GM21526 (cell line): Measurements from ENCODE around the gene ANXA6.

ENCODE experiments used
- ATAC-seq: cut with Tn5 transposase; IDR thresholded peaks from one replicate; pipeline ENCODE4 v1.9.1; 2021; ENCODE audit warnings: moderate library complexity; ENCODE audit not compliant: unreplicated experiment, low FRiP score

The ANXA6 gene

GRCh38 chr5:151071021-151071420, 86.6 kb downstream of the ANXA6 start:
- no peak for ATAC-seq

DNA sequence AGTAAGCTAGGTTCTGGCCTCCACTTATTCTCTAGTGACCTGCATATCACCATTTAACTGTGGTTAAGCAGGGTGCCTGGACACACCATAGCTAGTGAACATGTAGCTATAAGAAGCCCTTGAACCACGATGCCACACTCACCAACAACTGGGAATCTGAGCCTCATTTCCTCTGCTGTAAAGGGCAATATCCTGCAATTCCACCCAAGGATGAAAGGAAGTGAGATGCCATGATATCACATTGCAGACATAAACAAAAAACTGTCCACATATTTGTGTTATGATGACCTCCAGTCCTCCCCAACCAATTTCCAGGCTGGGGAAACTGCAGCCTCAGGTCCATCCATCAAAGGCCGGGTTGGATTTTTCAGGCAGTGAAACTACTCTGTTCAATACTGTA, 87.1 kb downstream of the ANXA6 start:
- no peak for ATAC-seq

GRCh38 chr5:151068433-151069197, 89.0 kb downstream of the ANXA6 start:
- peak; percentile 42 for ATAC-seq

DNA sequence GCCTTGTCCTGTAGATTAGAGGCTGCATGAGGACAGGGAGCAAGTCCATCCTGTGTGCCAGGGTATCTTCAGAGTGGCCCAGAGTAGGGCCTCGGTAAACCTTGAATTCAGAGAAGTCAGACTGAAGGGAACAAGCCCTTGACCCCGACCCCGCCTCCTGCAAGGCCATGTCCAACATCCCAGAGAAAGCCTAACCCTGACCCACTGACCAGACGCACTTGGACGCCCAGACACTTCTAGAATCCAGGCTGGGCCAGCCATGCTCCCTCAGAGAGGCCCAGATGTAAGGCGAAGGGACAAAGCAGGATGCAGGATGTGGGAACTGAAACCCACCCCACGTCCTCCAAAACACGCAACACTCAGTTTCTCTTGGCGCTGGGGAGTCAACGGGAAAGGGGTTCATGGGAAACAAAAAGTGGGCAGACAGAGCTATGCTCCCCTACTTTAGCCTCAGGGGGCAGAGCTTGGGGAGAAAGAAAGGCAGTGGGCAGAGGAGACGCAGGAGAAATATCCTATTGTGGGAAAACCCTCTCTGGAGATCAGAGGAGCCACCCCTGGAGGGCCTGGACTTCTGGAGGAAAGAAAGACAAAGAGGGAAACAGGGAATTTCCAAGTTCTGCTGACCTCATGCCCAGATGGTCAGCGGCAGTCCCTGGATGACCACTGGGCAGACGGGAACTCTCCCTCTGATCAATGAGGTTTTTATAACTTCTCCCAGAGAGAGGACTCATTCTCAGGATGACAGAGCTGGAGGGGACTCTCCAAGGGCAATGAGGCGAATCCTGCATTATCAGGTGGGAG, 89.7 kb downstream of the ANXA6 start:
- no peak for ATAC-seq

- no peak for ATAC-seq
These were observed 90.7 kb downstream of the ANXA6 start for GRCh38 chr5:151066920-151067319.

- no peak for ATAC-seq
These were observed 92.0 kb downstream of the ANXA6 start for GRCh38 chr5:151065609-151066008.

DNA sequence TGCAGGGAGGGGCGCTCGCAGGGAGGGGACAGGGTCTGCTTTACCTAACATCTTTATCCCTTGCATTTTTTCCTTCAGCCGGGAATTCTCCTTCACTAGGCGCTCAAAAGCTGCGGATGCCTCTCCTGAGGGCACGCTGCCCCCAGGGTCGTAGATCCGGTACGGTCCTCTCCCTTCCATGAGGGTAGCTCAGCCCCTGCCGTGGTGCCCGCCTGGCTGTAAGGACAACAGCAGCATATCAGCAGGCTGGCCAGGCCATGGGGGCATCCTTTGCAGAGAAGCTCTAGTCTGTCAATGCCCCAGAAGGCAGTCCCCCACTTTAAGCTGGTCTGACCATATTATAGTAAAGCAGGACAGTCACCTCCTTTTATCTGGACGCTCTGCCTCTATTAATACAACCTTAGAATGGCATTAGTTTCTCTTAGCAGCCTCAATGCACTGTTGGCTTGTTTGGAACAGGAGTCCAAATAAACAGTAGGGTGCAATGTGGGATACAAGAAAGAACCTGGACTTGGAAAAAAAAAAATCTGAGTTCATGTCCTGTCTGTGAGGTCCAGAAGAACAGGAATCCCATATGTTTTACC, 92.6 kb downstream of the ANXA6 start:
- ATAC-seq: no peak

GRCh38 chr5:151063142-151063989, 94.2 kb downstream of the ANXA6 start:
- ATAC-seq: no peak

- ATAC-seq: no peak
These were observed 95.0 kb downstream of the ANXA6 start for GRCh38 chr5:151062405-151063141.

DNA sequence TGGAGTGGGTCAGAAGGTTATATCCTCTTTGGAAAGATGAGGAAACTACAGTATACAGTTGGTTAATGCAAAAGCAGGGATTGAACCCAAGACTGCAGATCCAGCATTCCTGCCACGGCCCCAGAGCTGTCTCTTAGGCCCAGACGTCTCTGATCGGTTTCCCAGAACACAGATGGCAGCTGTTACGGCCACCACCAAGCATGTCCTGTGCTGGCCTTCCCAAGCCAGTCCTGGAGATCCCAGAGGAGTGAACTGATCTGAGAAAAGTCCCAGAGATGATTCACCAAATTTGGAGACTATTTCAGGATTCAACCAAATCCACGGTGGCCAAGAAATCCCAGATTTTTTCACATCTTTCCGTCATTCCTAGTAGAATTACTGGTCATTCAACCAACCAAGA, 96.8 kb downstream of the ANXA6 start:
- no peak for ATAC-seq

- ATAC-seq: no peak
These were observed 98.6 kb downstream of the ANXA6 start for GRCh38 chr5:151058891-151059489.

- ATAC-seq: no peak
These were observed 99.3 kb downstream of the ANXA6 start for GRCh38 chr5:151058301-151058700.

GRCh38 chr5:151056379-151057325, 100.9 kb downstream of the ANXA6 start:
- no peak for ATAC-seq

DNA sequence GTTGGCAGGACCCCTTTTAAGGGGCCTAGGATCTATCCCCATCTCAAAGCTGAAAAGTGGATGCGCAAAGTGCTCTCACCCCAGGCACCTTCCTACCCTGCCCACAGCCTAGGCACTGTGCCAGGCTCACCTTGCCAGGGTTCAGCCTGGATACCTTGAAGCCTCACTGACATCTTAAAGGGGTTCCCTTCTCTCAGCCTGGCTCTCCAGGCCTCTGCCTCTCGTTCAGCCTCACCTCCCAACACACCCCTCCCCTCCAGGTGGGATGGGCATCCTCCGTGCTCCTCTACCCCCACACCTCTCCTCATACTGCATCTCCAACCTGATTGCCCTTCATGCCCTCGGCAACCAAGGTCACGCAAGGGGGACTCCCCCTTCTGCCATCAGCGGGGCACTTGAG, 102.2 kb downstream of the ANXA6 start:
- no peak for ATAC-seq

DNA sequence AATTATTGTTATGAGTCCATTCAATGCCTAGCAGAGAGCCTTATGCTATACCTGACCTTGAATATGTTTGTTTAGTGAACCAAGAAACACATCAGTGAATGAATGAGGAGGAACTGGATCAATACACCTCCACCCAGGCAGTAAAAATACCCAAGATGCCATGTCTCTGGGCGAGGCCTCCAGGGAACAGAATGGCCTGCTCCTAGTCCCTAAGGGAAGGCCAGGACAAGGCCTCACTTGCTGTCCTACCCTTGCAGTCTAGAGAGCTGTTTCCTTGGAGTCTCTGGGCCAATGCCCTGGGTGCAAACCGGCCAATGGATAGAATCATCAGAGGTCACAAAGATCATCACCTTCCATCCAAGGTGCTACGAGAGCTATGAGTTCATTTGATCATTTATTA, 102.9 kb downstream of the ANXA6 start:
- ATAC-seq: no peak

- no peak for ATAC-seq
These were observed 103.7 kb downstream of the ANXA6 start for GRCh38 chr5:151053796-151054462.

DNA sequence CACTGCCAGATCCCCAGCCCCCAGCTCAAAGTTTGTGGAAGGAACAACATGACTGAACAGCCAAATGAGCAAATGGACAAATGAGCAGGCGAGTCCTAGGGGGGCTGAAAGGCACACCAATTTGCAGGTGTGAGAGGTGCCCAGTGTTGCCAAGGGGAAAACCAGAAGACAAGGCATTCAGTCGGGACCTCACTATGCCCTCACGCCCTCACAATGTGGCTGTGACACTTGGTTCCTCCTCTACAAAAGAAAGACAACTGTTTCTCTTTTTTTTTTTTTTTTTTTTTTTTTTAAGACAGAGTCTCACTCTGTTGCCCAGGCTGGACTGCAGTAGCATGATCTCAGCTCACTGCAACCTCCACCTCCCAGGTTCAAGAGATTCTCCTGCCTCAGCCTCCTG, 104.7 kb downstream of the ANXA6 start:
- no peak for ATAC-seq
